BLaER1 treated with 17β-estradiol and CSF1 and Interleukin-3, amounts not matched to agents 10 nM and 100 nM (cell line): ENCODE data around the gene RUSF1.
"Not testable (repeated sequence)": the region's sequence is repeated elsewhere in the genome, so short reads cannot be mapped to it uniquely, and the experiment has no call there.

ENCODE experiments used
- H3K27ac ChIP-seq, 11 experiments: shearing (Covaris generic); formaldehyde crosslinking; 2 replicates each; pipeline ENCODE4 v1.8.1; 2022
- H3K27me3 ChIP-seq, 11 experiments: shearing (Covaris generic); formaldehyde crosslinking; 2 replicates each; pipeline ENCODE4 v1.8.1; 2022
- H3K36me3 ChIP-seq, 11 experiments: shearing (Covaris generic); formaldehyde crosslinking; 2 replicates each; pipeline ENCODE4 v1.8.1; 2022
- H3K4me1 ChIP-seq, 10 experiments: shearing (Covaris generic); formaldehyde crosslinking; 2 replicates each; pipeline ENCODE4 v1.8.1; 2022
- H3K4me2 ChIP-seq, 11 experiments: shearing (Covaris generic); formaldehyde crosslinking; 2 replicates each; pipeline ENCODE4 v1.8.1; 2022
- H3K4me3 ChIP-seq, 10 experiments: shearing (Covaris generic); formaldehyde crosslinking; 2 replicates each; pipeline ENCODE4 v1.8.1; 2022
- H3K9ac ChIP-seq, 11 experiments: shearing (Covaris generic); formaldehyde crosslinking; 2 replicates each; pipeline ENCODE4 v1.8.1; 2022
- H3K9me3 ChIP-seq, 11 experiments: shearing (Covaris generic); formaldehyde crosslinking; replicated peaks in 1 of 11; 2 replicates each; pipeline ENCODE4 v1.8.1; 2022
- H4K20me1 ChIP-seq, 11 experiments: shearing (Covaris generic); formaldehyde crosslinking; 2 replicates each; pipeline ENCODE4 v1.8.1; 2022
- Cebpa-rat ChIP-seq, 11 experiments: shearing (Covaris generic); IDR thresholded peaks; 2 replicates each; pipeline ENCODE4 v1.8.1; 2022

RUSF1 gene

GRCh38 chr16:31507929-31508705 is at the start of gene RUSF1:
TSS of gene RUSF1 (minus strand) at chr16:31508391. CDS start at chr16:31508373, 18 bp downstream.
- Histone ChIP-seq H3K36me3 (peaks cover 0 to 10% (median 0%) of the 10 kb centered on the region in 11 experiments; a peak in 1 of 22 replicates), H3K27me3 (no peaks in the 10 kb centered on the region), H3K4me3 (peak within 1 kb of the TSS; percentile 75 to 99 (median 92)), H3K4me2 (peak within 1 kb of the TSS; percentile 85 to 98 (median 95)), H4K20me1 (peaks cover 0 to 27% (median 6%) of the 10 kb centered on the region in 11 experiments; a peak in 7 of 22 replicates), H3K9me3 (peaks cover 0 to 12% (median 0%) of the 10 kb centered on the region in 11 experiments; a peak in 4 of 22 replicates), H3K9ac (peak within 1 kb of the TSS; percentile 83 to 95 (median 91)), H3K4me1 (peaks cover 51 to 61% (median 57%) of the 10 kb centered on the region in 10 experiments), H3K27ac (peak within 1 kb of the TSS; percentile 81 to 93 (median 89))
- no peak for TF ChIP-seq Cebpa-rat (IDR thresholded peaks at IDR 0.05)

GRCh38 chr16:31542763-31543162 is 34.6 kb upstream of the RUSF1 start:
- H3K36me3 ChIP-seq, result no peaks in the 10 kb centered on the region; a peak in 1 of 22 replicates

DNA sequence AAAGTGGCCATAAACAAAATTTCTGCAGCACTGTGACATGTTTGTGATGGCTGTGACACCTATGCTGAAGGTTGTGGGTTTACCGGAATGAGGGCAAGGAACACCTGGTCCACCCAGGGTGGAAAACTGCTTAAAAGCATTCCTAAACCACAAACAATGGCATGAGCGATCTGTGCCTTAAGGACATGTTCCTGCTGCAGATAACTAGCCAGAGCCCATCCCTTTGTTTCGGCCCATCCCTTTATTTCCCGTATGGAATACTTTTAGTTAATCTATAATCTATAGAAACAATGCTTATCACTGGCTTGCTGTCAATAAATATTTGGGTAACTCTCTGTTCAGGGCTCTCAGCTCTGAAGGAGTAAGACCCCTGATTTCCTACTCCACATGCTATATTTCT is 31.6 kb upstream of the RUSF1 start:
- not testable (repeated sequence) for H3K27me3 ChIP-seq, H3K36me3 ChIP-seq, H3K9ac ChIP-seq, H4K20me1 ChIP-seq, H3K27ac ChIP-seq, H3K4me3 ChIP-seq, H3K4me2 ChIP-seq, H3K4me1 ChIP-seq
- peaks cover 57 to 74% (median 70%) of the 10 kb centered on the region in 11 experiments for H3K9me3 ChIP-seq

More at GRCh38 chr16:31542763-31543162, 34.6 kb upstream of the RUSF1 start:
- Histone ChIP-seq H3K4me1 (no peaks in the 10 kb centered on the region), H3K27ac (no peak overlapping the region), H3K4me2 (no peak overlapping the region), H3K9ac (no peak overlapping the region), H4K20me1 (no peaks in the 10 kb centered on the region), H3K4me3 (no peak overlapping the region), H3K27me3 (no peaks in the 10 kb centered on the region), H3K9me3 (peaks cover 51 to 78% (median 61%) of the 10 kb centered on the region in 11 experiments)
- no peak for TF ChIP-seq Cebpa-rat (IDR thresholded peaks at IDR 0.05)

- not testable (repeated sequence) for H3K9ac ChIP-seq, H3K36me3 ChIP-seq, H3K27me3 ChIP-seq, H3K4me2 ChIP-seq, H3K27ac ChIP-seq, H3K4me1 ChIP-seq, H3K4me3 ChIP-seq, H4K20me1 ChIP-seq
- peaks cover 53 to 65% (median 63%) of the 10 kb centered on the region in 11 experiments for H3K9me3 ChIP-seq
These were observed 30.0 kb upstream of the RUSF1 start for GRCh38 chr16:31538243-31538598.

DNA sequence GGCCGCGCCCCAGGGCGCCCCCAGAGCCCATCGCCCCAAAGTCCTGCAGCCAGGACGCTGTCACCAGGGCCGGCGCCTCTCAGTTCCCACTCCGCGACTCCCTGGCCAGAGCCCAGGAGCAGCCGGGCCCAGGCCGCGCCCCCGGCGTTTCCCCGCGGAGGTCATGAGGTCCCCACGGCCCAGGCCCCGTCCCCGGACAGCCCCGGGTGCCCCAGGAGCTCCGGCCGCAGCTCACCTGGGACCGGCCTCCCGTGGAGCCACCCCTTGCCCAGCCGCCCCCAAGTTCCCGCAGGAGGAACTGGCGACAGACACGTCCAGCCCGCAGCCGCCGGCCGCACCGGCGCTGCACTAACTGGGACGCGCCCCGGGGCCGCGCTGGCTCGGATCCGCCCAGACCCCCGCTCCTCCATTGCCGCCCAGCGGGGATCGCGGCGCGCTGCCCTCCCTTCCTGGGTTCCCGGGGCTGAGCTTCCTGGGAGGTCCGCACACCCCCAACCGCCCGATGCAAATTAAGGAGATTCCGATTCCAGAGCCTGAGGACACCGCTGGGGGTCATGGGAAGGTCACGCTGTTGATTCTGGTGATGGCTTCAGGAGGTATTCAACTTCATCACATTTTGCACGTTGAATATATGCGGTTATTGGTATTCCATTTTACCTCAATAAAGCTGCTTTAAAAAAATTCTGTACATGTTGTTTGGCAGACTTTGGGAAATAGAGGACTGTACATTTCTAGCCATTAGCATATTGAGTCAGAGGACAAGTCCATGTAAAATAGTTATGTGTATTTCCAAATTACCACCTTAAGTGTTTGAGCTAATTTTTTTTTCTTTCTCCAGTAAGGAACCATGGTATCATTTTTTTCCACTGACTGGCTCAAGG is 29.4 kb upstream of the RUSF1 start:
- Histone ChIP-seq H4K20me1 (no peaks in the 10 kb centered on the region), H3K9me3 (peaks cover 47 to 59% (median 57%) of the 10 kb centered on the region in 11 experiments), H3K27ac (no peak overlapping the region), H3K27me3 (no peaks in the 10 kb centered on the region), H3K4me3 (no peak overlapping the region), H3K4me2 (no peak overlapping the region), H3K9ac (no peak overlapping the region), H3K36me3 (no peaks in the 10 kb centered on the region), H3K4me1 (no peaks in the 10 kb centered on the region)
- TF ChIP-seq Cebpa-rat (IDR thresholded peaks at IDR 0.05), result no peak

GRCh38 chr16:31536804-31537361 is 28.7 kb upstream of the RUSF1 start:
- no peak for TF ChIP-seq Cebpa-rat (IDR thresholded peaks at IDR 0.05)

DNA sequence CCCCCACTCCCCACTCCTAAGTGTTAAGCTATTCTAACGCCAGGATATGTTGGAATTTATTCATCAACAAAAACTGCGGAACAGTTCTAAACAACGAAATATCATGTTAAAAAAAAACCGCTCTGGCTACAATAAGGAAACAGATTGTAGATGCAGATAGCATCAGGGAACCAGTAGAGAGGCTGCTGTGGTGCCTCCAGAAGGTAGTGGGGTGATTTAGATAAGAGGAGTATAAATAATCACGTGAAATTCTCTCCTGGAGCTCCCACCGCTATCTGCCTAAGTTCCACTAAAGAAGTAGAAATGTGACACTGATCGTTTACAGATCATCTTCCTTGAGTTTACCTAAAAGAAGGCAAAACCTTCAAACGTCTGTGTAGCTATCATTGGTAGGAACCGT is 27.5 kb upstream of the RUSF1 start:
- Histone ChIP-seq H3K4me2 (no peak overlapping the region), H3K9ac (no peak overlapping the region), H3K27me3 (no peaks in the 10 kb centered on the region)

More at GRCh38 chr16:31536804-31537361, 28.7 kb upstream of the RUSF1 start:
- H3K27ac ChIP-seq, result no peak overlapping the region
- H3K9ac ChIP-seq, result no peak overlapping the region
- no peaks in the 10 kb centered on the region for H3K36me3 ChIP-seq
- no peaks in the 10 kb centered on the region for H3K27me3 ChIP-seq
- H3K4me3 ChIP-seq, result no peak overlapping the region
- H3K4me1 ChIP-seq, result no peaks in the 10 kb centered on the region
- no peak overlapping the region for H3K4me2 ChIP-seq
- peaks cover 40 to 52% (median 50%) of the 10 kb centered on the region in 11 experiments for H3K9me3 ChIP-seq
- H4K20me1 ChIP-seq, result no peaks in the 10 kb centered on the region

DNA sequence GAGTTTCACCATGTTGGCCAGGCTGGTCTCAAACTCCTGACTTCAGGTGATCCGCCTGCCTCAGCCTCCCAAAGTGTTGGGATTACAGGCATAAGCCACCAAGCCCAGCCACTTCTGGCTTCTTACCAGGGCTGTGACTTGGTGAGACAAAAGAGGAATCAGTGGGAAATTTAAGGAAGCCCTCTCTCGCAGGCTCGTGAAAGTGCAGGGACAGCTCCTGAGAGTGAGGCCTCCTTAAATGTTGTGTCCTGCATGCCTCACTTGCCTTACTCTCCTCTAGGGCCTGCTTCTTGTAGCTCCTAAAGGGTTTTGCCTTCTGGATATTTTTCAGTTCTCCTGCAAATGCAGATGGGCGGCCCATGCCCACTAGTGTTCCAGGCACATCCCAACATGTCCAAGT is 24.7 kb upstream of the RUSF1 start:
- no peak overlapping the region for H3K4me2 ChIP-seq
- no peak for TF ChIP-seq Cebpa-rat (IDR thresholded peaks at IDR 0.05)
- H3K9ac ChIP-seq, result no peak overlapping the region
- H3K27me3 ChIP-seq, result peaks cover 0 to 9% (median 3%) of the 10 kb centered on the region in 11 experiments; a peak in 5 of 22 replicates
- no peaks in the 10 kb centered on the region for H3K4me1 ChIP-seq
- no peak overlapping the region for H3K4me3 ChIP-seq
- H3K9me3 ChIP-seq, result peaks cover 9 to 30% (median 20%) of the 10 kb centered on the region in 11 experiments
- no peak overlapping the region for H3K27ac ChIP-seq
- no peaks in the 10 kb centered on the region for H3K36me3 ChIP-seq
- no peaks in the 10 kb centered on the region for H4K20me1 ChIP-seq

More for the DNA sequence above, 27.5 kb upstream of the RUSF1 start:
- Histone ChIP-seq H4K20me1 (no peaks in the 10 kb centered on the region), H3K36me3 (no peaks in the 10 kb centered on the region), H3K4me3 (no peak overlapping the region), H3K9me3 (peaks cover 34 to 41% (median 40%) of the 10 kb centered on the region in 11 experiments), H3K27ac (no peak overlapping the region), H3K4me1 (no peaks in the 10 kb centered on the region)
- TF ChIP-seq Cebpa-rat (IDR thresholded peaks at IDR 0.05), result no peak

DNA sequence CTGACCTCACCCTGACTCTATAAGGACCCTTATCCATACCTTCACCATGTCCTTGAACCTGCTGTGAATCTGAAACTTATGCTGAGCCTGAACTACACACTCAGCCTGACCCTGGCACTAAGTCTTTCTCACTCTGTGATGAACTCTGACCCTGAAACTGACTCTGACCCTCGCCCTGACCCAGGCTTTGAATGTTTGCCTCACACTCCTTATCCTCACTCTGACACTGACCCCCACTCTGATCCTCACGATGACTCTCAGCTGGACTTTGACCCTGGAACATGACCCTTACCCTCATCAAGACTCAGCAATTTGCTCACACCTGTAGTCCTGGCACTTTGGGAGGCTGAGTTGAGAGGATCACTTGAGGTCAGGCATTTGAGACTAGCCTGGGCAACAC is 23.9 kb upstream of the RUSF1 start:
- Histone ChIP-seq H3K9me3 (peaks cover under 1 to 26% (median 13%) of the 10 kb centered on the region in 11 experiments; a peak in 20 of 22 replicates), H3K27me3 (peaks cover 0 to 9% (median 3%) of the 10 kb centered on the region in 11 experiments; a peak in 5 of 22 replicates), H3K27ac (no peak overlapping the region), H3K9ac (no peak overlapping the region), H3K4me3 (no peak overlapping the region), H3K36me3 (no peaks in the 10 kb centered on the region), H3K4me2 (no peak overlapping the region), H3K4me1 (no peaks in the 10 kb centered on the region), H4K20me1 (no peaks in the 10 kb centered on the region)
- no peak for TF ChIP-seq Cebpa-rat (IDR thresholded peaks at IDR 0.05)
